HG03439 (cell line): ENCODE data around the gene CCNYL1.
"Not testable (repeated sequence)": the region's sequence is repeated elsewhere in the genome, so short reads cannot be mapped to it uniquely, and the experiment has no call there.

Source experiments
- ATAC-seq: cut with Tn5 transposase; IDR thresholded peaks from one replicate; pipeline ENCODE4 v1.9.1; 2021; ENCODE audit warnings: mild to moderate bottlenecking, moderate library complexity; ENCODE audit not compliant: unreplicated experiment

Gene CCNYL1

DNA sequence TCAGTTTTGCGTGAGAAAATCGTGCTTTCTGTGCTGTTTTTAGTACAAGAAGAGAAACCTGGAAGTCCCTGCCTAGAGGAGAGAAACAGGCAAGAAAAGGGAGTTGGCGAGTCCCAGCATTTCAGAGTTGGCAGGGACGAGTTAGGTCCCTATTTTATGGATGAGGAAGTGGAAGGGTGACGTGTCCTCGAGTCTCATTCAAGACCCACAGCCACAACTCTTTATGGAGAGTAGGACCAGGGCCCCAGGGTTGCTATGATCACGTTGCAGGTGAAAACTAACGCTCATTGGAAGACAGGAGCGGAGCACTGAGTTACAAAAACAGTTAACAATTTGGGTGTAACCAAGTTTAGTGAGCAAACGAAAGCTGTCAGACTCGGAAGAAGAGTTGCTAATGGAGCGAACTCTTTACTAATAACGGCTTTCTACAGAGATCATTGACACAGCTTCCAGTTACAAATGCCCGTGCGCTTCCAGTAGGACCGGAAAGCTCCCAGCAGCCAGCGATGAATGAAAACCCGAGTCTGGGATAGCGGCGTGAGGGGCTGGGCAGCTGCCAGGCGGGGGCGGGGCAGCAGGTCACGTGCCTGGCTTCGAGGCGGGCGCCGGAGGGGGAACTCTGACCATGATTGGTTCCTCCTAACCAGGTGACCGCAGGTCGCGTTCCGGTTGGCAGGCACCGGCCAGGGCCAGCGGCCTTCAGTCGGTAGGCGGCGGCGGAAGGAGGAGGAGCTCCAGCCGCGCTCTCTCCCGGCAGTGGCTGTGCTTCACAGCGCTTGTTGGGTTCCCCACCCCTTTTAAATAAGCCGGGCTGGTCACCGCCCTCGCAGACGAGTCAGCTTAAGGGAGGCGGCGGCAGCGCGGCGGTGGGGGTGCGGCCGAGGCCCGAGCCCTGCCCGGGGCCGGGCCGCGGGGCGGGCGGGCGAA is at the start of gene CCNYL1:
Gene CCNYL1 (plus strand): TSS at position 827 of the 927 bp plus-strand sequence. CDS start 257 bp downstream, outside the sequence.
- ATAC-seq, result peak; percentile 97

DNA sequence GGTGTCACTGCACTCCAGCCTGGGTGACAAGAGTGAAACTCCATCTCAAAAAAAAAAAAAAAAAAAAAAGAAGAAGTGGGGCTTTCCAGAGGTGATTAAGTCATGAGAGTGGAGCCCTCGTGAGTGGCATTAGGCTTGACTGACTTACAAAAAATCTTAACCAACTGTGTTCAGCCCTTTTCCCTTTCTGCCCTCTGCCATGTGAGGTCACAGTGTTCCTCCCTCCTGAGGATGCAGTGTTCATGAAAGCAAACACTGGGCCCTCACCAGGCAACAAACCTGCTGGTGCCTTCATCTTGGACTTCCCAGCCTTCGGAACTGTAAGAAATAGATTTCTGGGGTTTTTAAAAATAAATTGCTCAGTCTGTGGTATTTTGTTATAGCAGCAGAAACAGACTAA is 49.2 kb upstream of the CCNYL1 start:
- peak; percentile 85 for ATAC-seq

DNA sequence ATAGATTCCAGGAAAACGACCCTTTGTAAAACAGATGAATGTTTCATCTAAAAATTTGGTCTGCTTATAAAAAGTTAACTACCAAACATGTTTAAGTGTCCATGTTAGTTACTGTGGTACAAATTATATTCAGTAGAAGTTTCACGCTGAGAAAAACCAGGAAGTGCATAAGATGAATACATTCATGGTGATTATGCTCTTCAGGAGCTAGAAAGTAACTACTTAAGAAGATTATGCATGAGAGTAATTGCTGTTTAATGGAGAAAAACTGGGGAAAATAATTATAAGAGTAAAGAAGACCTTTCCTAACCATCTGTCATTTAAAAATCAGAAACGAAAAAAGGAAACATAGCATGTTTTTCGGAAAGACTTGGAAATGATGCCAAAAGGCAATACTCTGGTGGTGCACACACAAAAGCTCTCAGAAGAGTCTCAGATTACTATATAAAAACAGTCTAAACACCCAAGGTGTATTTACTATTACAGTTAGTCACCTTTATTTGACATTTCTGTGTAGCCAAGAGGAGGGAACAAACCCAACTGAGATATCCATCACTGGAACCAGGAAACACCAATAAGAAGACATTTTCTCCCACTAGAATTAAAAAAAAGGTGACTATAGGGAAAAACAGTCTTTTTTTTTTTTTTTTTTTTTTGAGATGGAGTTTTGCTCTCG is 47.4 kb upstream of the CCNYL1 start:
- ATAC-seq, result no peak

DNA sequence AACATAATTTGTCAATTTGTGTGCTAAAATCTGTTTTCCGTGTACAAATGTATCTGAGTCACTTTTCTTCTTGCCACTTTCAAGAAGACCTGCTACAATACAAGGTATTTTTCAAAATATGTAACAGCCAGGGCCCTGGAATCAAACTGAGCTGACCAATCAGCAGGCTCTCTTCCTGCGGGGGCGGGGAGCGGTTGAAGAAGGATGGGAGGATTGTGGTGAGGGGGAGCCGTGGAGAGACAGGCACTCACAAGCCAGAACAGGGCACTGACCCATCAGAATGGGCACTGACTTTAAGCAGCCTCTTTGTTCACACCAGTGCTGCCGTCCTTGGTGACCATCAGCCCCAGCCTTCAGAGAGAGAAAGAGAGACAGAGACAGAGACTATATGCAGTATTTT is 40.6 kb upstream of the CCNYL1 start:
- ATAC-seq, result no peak

DNA sequence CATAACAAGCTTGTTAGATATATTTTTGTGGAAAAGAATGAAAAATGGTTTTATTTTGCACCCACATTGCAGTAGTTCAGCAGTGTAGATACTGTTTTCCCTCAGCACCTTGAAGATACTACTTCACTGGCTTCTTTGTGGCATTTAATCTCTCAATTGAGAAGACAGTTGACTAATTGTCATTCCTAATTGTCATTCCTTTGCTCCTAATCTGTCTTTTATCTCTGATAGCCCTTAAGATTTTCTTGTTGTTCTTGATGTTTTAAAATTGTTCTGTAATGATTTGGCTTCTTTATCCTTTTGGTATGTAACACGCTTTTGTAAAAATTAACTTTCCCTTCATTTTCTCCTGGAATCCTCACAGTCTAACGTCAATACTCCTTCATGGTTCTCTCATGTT is 38.0 kb upstream of the CCNYL1 start:
- no peak for ATAC-seq

DNA sequence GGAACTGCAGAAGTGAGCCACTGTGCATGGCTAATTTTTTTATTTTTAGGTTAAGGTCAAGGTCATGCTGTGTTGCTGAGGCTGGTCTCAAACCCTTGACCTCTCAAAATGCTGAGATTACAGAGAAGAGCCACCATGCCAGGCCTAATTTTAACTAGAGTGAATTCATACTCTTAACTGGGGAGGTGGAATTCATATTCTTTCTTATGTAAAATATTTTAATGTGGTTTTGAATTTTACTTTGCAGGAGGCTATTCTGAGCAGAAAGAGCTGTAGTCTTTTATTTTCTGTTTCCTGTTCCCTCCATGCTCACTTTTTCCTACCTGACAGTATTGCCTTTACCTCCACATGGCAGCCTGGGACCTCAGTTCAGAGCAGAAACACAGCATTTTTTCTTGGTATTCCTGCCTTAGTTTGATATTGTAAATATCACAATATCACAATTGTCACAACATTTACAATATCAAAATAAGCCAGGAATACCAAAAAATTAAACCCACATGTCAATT is 37.1 kb upstream of the CCNYL1 start:
- no peak for ATAC-seq

DNA sequence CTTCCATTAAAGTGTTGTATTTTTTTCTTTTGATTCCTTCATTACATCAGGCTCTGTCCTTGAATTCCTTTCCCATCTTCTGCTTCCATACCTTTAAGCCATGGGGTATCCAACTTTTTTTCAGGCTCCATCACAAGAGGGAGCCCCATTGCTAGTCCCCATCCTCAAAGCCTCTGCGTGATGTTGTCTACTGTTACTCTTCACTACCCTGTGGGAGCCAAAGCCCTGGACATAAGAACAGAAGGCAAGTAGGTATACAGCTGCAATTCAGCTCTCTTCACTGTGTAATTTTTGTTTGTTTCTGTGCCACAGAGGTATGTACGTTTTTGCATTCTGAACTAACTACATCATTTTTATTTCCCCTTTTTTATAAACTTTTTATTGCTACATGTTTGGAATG is 36.6 kb upstream of the CCNYL1 start:
- no peak for ATAC-seq

DNA sequence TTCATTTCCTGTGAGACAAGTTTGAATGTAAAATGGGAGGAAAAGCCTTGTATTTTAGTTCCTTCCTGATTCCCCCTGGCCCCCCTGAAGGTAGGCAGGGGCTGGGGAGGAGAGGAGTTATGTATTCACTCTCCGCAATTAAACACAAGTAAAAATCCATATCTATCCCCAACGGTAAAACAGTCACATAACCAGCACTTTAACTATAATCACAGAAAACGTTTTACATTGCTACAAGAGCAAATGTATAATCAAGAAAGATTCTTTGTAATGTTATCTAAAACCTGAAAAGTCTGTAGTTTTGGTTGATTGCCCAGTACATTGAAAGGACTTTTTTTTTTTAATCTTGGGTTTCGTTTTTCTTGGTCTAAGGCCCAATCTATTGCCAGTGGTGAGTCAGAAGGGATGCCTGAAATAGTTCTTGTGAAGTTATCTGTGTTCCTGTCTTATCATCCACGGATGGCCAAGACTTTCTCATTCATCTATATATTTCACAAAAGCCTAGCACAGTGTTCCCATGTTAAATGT is 34.5 kb upstream of the CCNYL1 start:
- no peak for ATAC-seq

DNA sequence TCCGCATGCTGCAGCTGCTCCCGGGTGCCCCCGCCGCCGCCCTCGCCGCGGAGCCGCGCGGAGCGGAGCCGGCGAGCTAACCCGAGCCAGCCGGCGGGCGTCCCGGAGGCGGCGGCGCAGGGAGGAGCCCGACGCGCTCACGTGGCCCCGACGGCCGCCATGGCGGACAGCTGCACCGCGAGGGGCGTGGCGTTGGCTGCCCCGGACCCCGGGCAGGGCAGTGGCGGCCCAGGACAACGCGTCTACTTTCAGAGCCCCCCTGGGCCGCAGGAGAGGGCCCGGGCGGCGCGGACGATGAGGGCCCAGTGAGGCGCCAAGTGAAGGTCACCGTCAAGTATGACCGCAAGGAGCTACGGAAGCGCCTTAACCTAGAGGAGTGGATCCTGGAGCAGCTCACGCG is 30.0 kb upstream of the CCNYL1 start:
- ATAC-seq, result no peak

DNA sequence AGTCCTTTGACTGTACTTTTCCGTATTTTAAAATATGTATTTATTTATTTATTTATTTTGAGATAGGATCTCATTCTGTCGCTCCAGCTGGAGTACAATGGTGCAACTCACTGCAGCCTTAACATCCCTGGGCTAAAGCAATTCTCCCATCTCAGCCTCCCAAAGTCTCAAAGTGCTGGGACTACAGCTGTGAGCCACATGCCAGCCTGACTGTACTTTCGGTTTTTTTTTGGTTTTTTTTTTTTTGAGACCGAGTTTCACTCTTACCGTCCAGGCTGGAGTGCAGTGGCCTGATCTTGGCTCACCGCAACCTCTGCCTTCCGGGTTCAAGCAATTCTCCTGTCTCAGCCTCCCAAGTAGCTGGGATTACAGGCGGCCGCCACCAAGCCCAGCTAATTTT is 28.9 kb upstream of the CCNYL1 start:
- no peak for ATAC-seq

DNA sequence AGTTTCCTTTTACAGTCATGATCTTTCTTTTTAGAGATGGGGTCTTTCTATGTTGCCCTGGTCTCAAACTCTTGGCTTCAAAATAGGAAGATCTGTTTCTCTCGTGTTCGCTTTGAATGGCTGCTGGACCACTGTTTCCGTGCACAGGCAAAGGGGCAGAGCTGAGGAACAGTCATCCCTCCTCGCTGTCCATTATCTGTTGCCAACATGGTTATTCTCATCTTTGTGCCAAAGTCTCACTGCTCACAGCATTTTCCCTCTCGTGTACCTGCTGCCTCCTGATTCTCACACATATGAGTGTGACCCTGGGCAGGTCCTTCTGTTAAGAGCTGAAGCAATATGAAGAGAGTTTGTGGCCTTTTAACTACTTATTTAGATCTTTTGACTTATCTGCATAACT is 28.0 kb upstream of the CCNYL1 start:
- no peak for ATAC-seq

DNA sequence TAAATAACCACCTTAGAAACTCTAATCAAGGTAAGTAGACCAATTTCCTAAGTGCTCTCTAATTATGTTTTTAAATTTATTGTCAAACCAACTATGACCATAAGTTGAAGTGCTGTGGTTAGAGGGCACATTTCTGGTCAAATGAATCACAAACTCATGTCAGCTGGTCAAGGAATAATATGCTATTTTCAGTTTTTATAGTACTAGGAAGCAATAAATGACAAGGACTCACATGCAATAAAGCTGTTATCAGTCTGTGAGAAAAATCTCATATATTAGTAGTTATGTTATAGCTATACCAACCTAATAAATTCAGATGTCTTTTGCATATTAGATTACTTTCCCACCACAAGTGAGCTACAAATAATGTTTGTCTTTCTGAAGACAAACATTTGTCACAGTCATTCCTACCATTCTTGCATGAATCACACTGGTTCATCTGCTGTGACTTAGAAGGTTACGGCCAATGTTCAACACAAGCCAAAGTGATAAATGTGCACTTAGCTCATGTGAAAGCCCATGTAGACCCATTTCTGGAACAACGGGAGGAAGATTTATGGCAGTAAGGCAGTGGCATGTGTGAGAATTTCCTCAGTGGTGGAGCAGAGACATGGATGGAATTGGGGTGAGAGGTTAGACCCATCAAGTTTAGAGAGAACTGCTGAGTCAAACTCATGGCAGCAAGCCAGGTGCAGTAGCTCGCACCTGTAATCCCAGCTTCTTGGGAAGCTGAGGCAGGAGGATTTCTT is 27.4 kb upstream of the CCNYL1 start:
- no peak for ATAC-seq

DNA sequence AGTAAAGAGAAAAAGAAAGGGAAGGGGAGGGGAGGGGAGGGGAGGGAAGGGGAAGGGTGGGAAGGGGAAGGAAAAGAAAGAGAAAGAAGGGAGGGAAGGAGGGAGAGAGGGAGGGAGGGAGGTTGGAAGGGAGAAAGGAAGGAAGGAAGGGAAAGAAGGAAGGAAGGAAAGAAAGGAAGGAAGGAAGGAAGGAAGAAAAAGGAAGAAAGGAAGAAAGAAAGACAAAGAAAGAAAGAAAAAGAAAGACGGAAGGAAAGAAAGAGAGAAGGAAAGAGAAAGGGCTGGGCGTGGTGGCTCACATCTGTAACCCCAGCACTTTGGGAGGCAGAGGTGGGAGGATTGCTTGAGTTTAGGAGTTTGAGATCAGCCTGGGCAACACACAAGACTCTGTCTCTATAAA is 24.6 kb upstream of the CCNYL1 start:
- no peak for ATAC-seq

DNA sequence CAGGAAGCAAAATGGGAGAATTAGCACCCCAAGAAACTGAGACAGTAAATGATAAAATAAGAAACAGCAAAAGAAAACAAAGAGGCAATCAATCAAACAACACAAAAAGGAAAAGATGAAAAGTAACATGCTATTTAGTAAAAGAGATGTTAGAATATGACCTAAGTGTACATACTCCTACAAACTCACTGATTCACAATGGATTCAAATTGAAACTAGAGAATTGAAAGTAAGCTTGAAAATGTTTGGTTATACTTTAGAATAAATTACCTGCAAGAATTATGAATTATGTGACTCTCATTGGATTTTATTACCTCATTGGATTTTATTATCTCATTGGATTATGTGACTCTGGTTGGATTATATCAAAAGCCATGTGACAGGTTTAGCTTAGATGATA is 22.8 kb upstream of the CCNYL1 start:
- ATAC-seq, result no peak

DNA sequence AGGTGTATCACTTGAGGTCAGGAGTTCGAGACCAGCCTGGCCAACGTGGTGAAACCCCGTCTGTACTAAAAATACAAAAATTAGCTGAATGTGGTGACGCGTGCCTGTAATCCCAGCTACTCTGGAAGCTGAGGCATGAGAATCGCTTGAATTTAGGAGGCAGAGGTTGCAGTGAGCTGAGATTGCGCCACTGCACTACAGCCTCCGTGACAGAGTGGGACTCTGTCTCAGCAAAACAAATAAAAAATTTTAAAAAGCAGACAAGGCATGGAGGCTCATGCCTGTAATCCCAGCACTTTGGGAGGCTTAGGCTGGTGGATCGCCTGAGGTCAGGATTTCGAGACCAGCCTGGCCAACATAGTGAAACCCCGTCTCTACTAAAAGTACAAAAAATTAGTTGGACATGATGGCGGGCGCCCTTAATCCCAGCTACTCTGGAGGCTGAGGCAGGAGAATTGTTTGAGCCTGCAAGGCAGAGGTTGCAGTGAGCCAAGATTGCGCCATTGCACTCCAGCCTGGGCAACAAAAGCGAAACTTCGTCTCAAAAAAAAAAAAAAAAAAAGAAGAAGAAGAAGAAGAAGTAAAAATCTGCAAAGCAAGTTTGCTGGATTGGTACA is 20.5 kb upstream of the CCNYL1 start:
- not testable (repeated sequence) for ATAC-seq

DNA sequence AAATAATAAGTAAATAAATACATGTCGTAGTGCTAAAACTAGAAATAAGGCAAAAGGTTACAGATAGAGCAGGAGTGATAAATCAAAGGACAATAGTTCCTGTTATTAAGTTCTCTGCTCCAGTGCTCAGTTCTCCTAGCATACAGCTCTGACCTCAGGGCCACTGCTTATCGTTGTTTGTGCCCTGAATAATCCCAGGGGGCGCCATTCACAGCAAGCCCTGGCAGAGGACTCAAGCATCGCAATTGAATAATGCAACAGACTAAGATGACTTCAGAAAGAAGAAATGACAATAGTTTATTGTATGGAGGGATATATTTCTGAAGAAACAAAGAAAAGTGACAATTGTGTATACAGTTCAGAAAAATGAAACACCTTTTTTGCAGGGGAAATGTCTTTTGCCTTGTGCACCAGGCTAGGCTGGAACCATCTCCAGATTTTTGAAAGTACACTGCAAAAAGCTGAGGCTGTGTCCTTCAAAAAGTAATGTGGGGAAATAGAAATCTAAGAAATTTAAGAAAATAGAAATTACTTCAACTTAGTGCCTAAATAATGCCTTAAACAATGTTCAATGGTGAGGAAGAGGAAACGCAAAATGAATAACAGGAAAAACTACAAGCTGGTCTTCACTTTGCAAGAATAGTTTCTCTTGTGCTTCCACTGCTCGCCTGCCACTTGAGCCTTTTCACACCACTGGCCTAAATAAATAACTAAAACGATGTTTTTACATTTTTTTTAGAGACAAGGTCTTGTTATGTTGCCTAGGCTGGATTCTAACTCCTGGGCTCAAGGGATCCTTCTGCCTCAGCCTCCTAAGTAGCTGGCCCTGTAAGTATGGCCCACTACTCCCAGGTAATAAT is 19.0 kb upstream of the CCNYL1 start:
- no peak for ATAC-seq

DNA sequence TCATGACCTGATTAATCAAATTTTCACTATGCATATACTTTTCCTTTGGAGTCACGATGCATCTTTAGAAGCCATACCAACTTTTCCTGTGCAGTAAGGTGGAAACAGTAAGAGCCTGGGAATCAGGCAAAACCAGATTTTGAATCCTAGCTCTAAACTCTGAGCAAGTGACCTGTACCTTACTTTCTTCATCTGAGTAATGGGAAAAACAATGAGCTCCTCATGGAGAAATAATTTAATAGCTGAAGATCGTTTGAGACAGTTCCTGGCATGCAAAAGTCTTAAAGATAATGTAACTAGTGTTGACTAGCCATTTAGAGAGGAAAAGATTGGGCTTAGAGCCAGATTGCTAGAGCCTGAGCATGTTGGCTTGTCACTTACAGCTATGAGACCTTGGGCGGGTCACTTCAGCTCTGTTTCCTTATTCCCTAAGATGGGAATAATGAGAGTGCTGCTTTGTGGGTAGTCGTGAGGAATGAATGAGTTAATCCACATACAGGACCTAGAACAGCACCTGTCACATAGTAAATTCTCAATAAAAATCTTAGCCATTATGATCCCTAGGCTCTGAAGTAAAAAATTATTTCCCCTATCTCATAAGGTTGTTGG is 17.7 kb upstream of the CCNYL1 start:
- ATAC-seq, result no peak

DNA sequence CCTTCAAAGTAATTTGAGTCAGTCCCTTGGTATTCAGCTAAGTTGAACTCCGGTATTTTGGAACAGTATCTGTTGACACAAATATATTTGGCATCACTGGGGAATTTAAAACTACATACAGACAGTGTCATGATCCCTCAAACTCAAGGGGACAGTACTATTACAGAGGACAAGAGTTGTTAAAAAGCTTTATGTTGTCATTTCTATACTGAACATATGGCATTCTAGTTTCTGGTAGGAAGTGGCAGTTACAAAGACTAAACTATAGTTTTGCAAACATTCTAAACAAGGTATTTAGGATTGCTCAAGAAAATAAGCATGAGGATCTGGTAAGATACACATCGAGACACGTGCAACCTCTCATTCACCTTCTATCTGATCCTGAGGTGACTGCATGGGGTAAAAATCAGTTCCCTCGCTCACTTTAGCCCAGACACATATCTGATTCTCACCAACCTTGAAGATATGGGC is 16.6 kb upstream of the CCNYL1 start:
- ATAC-seq, result no peak

DNA sequence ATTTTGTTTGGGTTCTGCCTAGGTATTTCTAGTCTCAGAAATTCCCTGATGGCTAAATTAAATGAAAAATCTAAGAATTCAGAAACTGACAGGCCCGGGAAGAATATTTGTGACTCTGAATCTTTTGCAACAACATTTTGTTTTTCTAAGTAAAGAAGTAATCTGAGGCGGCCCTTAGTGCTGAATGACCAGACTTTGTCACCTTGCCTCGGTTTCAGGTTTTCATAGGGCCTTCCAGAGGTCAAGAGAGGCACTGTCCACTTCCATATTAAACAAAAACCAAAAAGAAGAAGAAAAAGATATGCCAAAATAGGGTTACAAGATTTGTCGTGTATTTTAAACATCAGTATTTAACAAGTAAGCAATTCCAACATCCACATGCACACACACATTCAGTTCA is 16.1 kb upstream of the CCNYL1 start:
- no peak for ATAC-seq
